GM23338 (cell line): Measurements from ENCODE around the gene EIF5A2. TPM values are rescaled to one million over a fixed set of nuclear protein-coding genes. Genes with fewer than 3 reads are reported as not detected.

Experiments
- ATAC-seq: fragments of 200-7000 bp; cut with Tn5 transposase; 3 replicates; pipeline ENCODE4 v1.9.1; 2020
- DNase-seq: peaks from one replicate; pipeline ENCODE4 v3.0.0-alpha.2; 2015; ENCODE audit warnings: low spot score
- H2AFZ ChIP-seq: fragments of 200-600 bp; sonication (generic); 2 replicates; pipeline ENCODE4 v1.8.0; 2016; ENCODE audit warnings: antibody characterized with exemption, mild to moderate bottlenecking, moderate library complexity
- H3F3A ChIP-seq: fragments of 200-600 bp; sonication (generic); replicated peaks from 2 replicates; pipeline ENCODE4 v1.8.0; 2017; ENCODE audit warnings: antibody characterized with exemption, mixed run types, low read depth
- H3K27ac ChIP-seq: fragments of 200-600 bp; sonication (generic); 2 replicates; pipeline ENCODE4 v1.6.1; 2016; ENCODE audit warnings: low read depth
- H3K27me3 ChIP-seq: fragments of 200-600 bp; sonication (generic); 2 replicates; pipeline ENCODE4 v1.8.0; 2016; ENCODE audit warnings: mild to moderate bottlenecking, mixed run types, moderate library complexity; ENCODE audit not compliant: insufficient read depth
- H3K36me3 ChIP-seq: fragments of 200-600 bp; sonication (generic); 2 replicates; pipeline ENCODE4 v1.8.0; 2016; ENCODE audit warnings: mild to moderate bottlenecking; ENCODE audit not compliant: insufficient read depth
- H3K4me1 ChIP-seq: fragments of 200-600 bp; sonication (generic); 2 replicates; pipeline ENCODE4 v1.8.0; 2016; ENCODE audit warnings: mild to moderate bottlenecking, moderate library complexity; ENCODE audit not compliant: insufficient read depth
- H3K4me2 ChIP-seq: fragments of 200-600 bp; sonication (generic); 2 replicates; pipeline ENCODE4 v1.7.1; 2017; ENCODE audit warnings: mixed run types
- H3K4me3 ChIP-seq: fragments of 200-600 bp; sonication (generic); 2 replicates; pipeline ENCODE4 v1.6.1; 2016; ENCODE audit warnings: mixed run types
- H3K79me2 ChIP-seq: fragments of 200-600 bp; sonication (generic); replicated peaks from 2 replicates; pipeline ENCODE4 v1.8.0; 2017; ENCODE audit warnings: mild to moderate bottlenecking; ENCODE audit not compliant: insufficient read depth
- H3K9me2 ChIP-seq: fragments of 200-600 bp; sonication (generic); 2 replicates; pipeline ENCODE4 v1.8.0; 2017; ENCODE audit not compliant: insufficient read depth
- H4K20me1 ChIP-seq: fragments of 200-600 bp; sonication (generic); replicated peaks from 2 replicates; pipeline ENCODE4 v1.8.0; 2017; ENCODE audit warnings: mild to moderate bottlenecking; ENCODE audit not compliant: insufficient read depth
- H3K27ac Mint-ChIP-seq: 2 replicates; pipeline ENCODE4 v1.8.0; 2020; ENCODE audit warnings: inconsistent platforms, mild to moderate bottlenecking, moderate library complexity, mixed read lengths
- H3K27me3 Mint-ChIP-seq: 3 replicates; pipeline ENCODE4 v1.8.0; 2022; ENCODE audit warnings: low read depth, mild to moderate bottlenecking, moderate library complexity, mixed read lengths, inconsistent platforms; ENCODE audit not compliant: insufficient read depth, poor library complexity
- H3K36me3 Mint-ChIP-seq: 3 replicates; pipeline ENCODE4 v1.8.0; 2021; ENCODE audit warnings: low read depth, mild to moderate bottlenecking, inconsistent platforms, moderate library complexity, mixed read lengths
- H3K4me1 Mint-ChIP-seq: 3 replicates; pipeline ENCODE4 v1.8.0; 2020; ENCODE audit warnings: mild to moderate bottlenecking, inconsistent platforms, mixed read lengths
- H3K4me3 Mint-ChIP-seq: 3 replicates; pipeline ENCODE4 v1.8.0; 2021; ENCODE audit warnings: moderate library complexity, mild to moderate bottlenecking, inconsistent platforms, mixed read lengths
- H3K9me3 Mint-ChIP-seq: 3 replicates; pipeline ENCODE4 v1.8.0; 2020; ENCODE audit warnings: moderate library complexity, mild to moderate bottlenecking, inconsistent platforms, mixed read lengths
- CREB1 ChIP-seq: fragments of 250-450 bp; sonication (Bioruptor Pico); IDR thresholded peaks from 2 replicates; pipeline ENCODE4 v1.5.0; 2020; ENCODE audit warnings: low read depth, mild to moderate bottlenecking, moderate library complexity
- CTCF ChIP-seq, 2 experiments: fragments of 200-600 bp in 1 of 2; sonication (generic) in 1 of 2; conservative IDR thresholded peaks; 2 replicates each; pipeline versions ENCODE4 v1.5.1 to v1.6.1; 2016 to 2017; ENCODE audit warnings: antibody characterized with exemption in 2 of 2, low read depth in 2 of 2, mild to moderate bottlenecking in 2 of 2, moderate library complexity in 1 of 2
- ETS1 ChIP-seq: IDR thresholded peaks from 2 replicates; pipeline ENCODE4 v1.6.1; 2016; ENCODE audit warnings: antibody characterized with exemption
- EZH2 ChIP-seq: fragments of 200-600 bp; sonication (generic); IDR thresholded peaks from one replicate; pipeline ENCODE4 v1.8.0; 2017; ENCODE audit warnings: antibody characterized with exemption, mild to moderate bottlenecking, low read depth; ENCODE audit not compliant: unreplicated experiment
- EZH2phosphoT487 ChIP-seq: fragments of 200-600 bp; sonication (generic); IDR thresholded peaks from one replicate; pipeline ENCODE4 v1.8.1; 2018; ENCODE audit warnings: antibody characterized with exemption; ENCODE audit not compliant: unreplicated experiment
- JUNB ChIP-seq: IDR thresholded peaks from one replicate; pipeline ENCODE4 v1.6.1; 2016; ENCODE audit warnings: antibody characterized with exemption; ENCODE audit not compliant: unreplicated experiment
- NANOG ChIP-seq: IDR thresholded peaks from 2 replicates; pipeline ENCODE4 v1.6.1; 2016; ENCODE audit warnings: antibody characterized with exemption, borderline replicate concordance
- POLR2AphosphoS5 ChIP-seq: IDR thresholded peaks from 2 replicates; pipeline ENCODE4 v1.6.1; 2016; ENCODE audit warnings: antibody characterized with exemption, low read depth
- REST ChIP-seq: IDR thresholded peaks from one replicate; pipeline ENCODE4 v1.6.1; 2018; ENCODE audit warnings: antibody characterized with exemption; ENCODE audit not compliant: unreplicated experiment
- STAT1 ChIP-seq: IDR thresholded peaks from one replicate; pipeline ENCODE4 v1.6.1; 2016; ENCODE audit warnings: antibody characterized with exemption; ENCODE audit not compliant: unreplicated experiment
- ZNF114 ChIP-seq: fragments of 250-450 bp; sonication (Bioruptor Pico); IDR thresholded peaks from 2 replicates; pipeline ENCODE4 v1.5.0; 2020; ENCODE audit warnings: mild to moderate bottlenecking, moderate library complexity
- ZNF331 ChIP-seq: fragments of 250-450 bp; sonication (Bioruptor Pico); IDR thresholded peaks from 2 replicates; pipeline ENCODE4 v1.5.0; 2020; ENCODE audit warnings: low read depth, mild to moderate bottlenecking, moderate library complexity
- ZNF462 ChIP-seq: fragments of 250-450 bp; sonication (Bioruptor Pico); IDR thresholded peaks from 2 replicates; pipeline ENCODE4 v1.5.0; 2020; ENCODE audit warnings: mild to moderate bottlenecking, moderate library complexity
- polyA plus RNA-seq: library from polyadenylated mRNA; unstranded; fragments of >200 nt; fragmentation: Nextera tagmentation; extraction: Ambion mirVana; gene quantifications from 2 replicates; pipeline ENCODE4 v1.2.1, GENCODE V29; 2016
- total RNA-seq: library from RNA; depleted of rRNA; stranded (reverse); fragments of >200 nt; shearing (Covaris generic); gene quantifications from 2 replicates; pipeline ENCODE4 v1.2.3, GENCODE V29; 2014

The EIF5A2 gene
- total and polyA plus RNA-seq, 2 experiments from 2014 or later: 5.9 to 11.7 TPM

- H3K79me2 ChIP-seq: no peaks in the 10 kb centered on the region
- no peaks in the 10 kb centered on the region; the same call in 1 of the 2 replicates for H4K20me1 ChIP-seq
- ATAC-seq: no peak
- DNase-seq: no peak
- H3K9me2 ChIP-seq: peaks cover 8% of the 10 kb centered on the region
- Mint-ChIP-seq H3K36me3 (peaks cover 16% of the 10 kb centered on the region), H3K27me3 (peaks cover 23% of the 10 kb centered on the region), H3K9me3 (peaks cover 18% of the 10 kb centered on the region), H3K4me3 (no peak overlapping the region), H3K4me1 (peaks cover 9% of the 10 kb centered on the region), H3K27ac (no peak overlapping the region)
- peaks cover 28% of the 10 kb centered on the region for H3K27me3 ChIP-seq
- H3K4me1 ChIP-seq: peaks cover 8% of the 10 kb centered on the region
- H3K36me3 ChIP-seq: no peaks in the 10 kb centered on the region; the same call in 1 of the 2 replicates
- no peak overlapping the region for H3K27ac ChIP-seq
- TF ChIP-seq EZH2phosphoT487: no peak
- TF ChIP-seq POLR2AphosphoS5: no peak
- TF ChIP-seq NANOG: no peak
- TF ChIP-seq CTCF (conservative IDR thresholded peaks at IDR 0.05; ENCODE audit: low read depth in 2 of 2): no peak
- TF ChIP-seq ZNF114 (CRISPR knock-in tag): no peak
- TF ChIP-seq ETS1: no peak
- TF ChIP-seq STAT1: no peak
- TF ChIP-seq ZNF462 (CRISPR knock-in tag): no peak
- no peak for TF ChIP-seq EZH2
- TF ChIP-seq CREB1: no peak
- TF ChIP-seq REST: no peak
- TF ChIP-seq ZNF331: no peak
- TF ChIP-seq JUNB: no peak
- no peak overlapping the region for H2AFZ ChIP-seq
- no peak overlapping the region for H3K4me3 ChIP-seq
- no peak overlapping the region for H3K4me2 ChIP-seq
- H3F3A ChIP-seq: no peaks in the 10 kb centered on the region
Measured at GRCh38 chr3:170905862-170906261, 2.6 kb downstream of the EIF5A2 start.
